Sigmoid colon (tissue), 3 donors: ENCODE results near the gene UBE2QL1.

ENCODE experiments used
- CTCF ChIP-seq, 4 experiments: fragments of 450-650 bp in 3 of 4; fragments of 200-600 bp in 1 of 4; IDR thresholded peaks; one replicate each; pipeline ENCODE4 v1.5.1; 2016 to 2019; ENCODE audit warnings: antibody characterized with exemption in 4 of 4, mild to moderate bottlenecking in 3 of 4, moderate library complexity in 2 of 4
- POLR2A ChIP-seq, 2 donors: fragments of 450-650 bp; IDR thresholded peaks; one replicate each; pipeline ENCODE4 v1.6.1; 2016; ENCODE audit warnings: antibody characterized with exemption in 2 of 2, mild to moderate bottlenecking in 2 of 2, moderate library complexity in 2 of 2

DNA sequence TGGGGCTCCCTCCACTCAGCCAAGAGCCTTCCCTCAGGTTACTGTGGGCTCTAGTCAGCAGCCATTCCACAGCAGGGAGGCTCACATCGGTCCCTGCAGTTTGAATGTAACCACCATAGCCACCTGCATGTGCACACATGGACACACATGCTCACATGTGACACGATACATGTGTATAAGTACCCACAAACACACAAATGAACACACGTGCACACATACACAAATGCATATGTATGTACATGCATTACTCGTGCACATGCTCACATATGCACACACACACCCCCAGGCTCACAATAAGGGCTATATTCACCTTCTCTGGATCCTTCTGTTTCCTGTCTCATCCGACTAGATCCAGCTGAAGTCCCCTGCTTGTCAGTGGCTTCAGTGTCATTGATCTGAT lies 36.2 kb downstream of the UBE2QL1 start:
- TF ChIP-seq CTCF (IDR thresholded peaks at IDR 0.05): no peak
- TF ChIP-seq POLR2A (IDR thresholded peaks at IDR 0.05): no peak
